Mesothelial cell of epicardium (in vitro differentiated cells): ENCODE measurements around the gene HPN. TPM values are rescaled to one million over a fixed set of nuclear protein-coding genes. Genes with fewer than 3 reads are reported as not detected.
A peak's percentile ranks its signal among the peaks of the same experiment; 100 is the strongest.

Experiments
- DNase-seq, 2 experiments: peaks; one replicate each; pipeline ENCODE4 v3.0.0; 2021; ENCODE audit warnings: low spot score in 2 of 2; ENCODE audit not compliant: unreplicated experiment in 2 of 2
- H3K27ac Mint-ChIP-seq: 2 replicates; pipeline ENCODE4 v1.8.0; 2021; ENCODE audit warnings: mixed read lengths
- H3K27me3 Mint-ChIP-seq: 2 replicates; pipeline ENCODE4 v1.8.0; 2021; ENCODE audit warnings: low read depth, mixed read lengths
- H3K36me3 Mint-ChIP-seq: 2 replicates; pipeline ENCODE4 v1.8.0; 2021; ENCODE audit warnings: mixed read lengths
- H3K4me1 Mint-ChIP-seq: 2 replicates; pipeline ENCODE4 v1.8.0; 2021; ENCODE audit warnings: mixed read lengths
- H3K4me3 Mint-ChIP-seq: 2 replicates; pipeline ENCODE4 v1.8.0; 2021; ENCODE audit warnings: mild to moderate bottlenecking, moderate library complexity, mixed read lengths
- H3K9me3 Mint-ChIP-seq: 2 replicates; pipeline ENCODE4 v1.8.0; 2021; ENCODE audit warnings: mixed read lengths
- total RNA-seq: library from RNA; stranded (reverse); gene quantifications from 3 replicates; pipeline ENCODE4 v1.2.1, GENCODE V29; 2021
- TF ChIP-seq, protein P1 (sequence below): fragments of 200-600 bp; sonication (generic); IDR thresholded peaks from one replicate; pipeline ENCODE4 v1.5.0; 2021; ENCODE audit warnings: antibody characterized with exemption; ENCODE audit not compliant: unreplicated experiment

HPN gene
- total RNA-seq, 1 donor from 2014 or later = 21.3 TPM

GRCh38 chr19:35115177-35115951 lies 73.8 kb downstream of the HPN start, which contains the start of gene FXYD3:
FXYD3 (plus strand) TSS chr19:35115823; CDS start chr19:35119377, 3,554 bp downstream.
- H3K9me3 Mint-ChIP-seq = no peaks in the 10 kb centered on the region
- H3K27me3 Mint-ChIP-seq = peaks cover 4% of the 10 kb centered on the region
- no peak for DNase-seq
- H3K4me3 Mint-ChIP-seq = peak within 1 kb of the TSS; percentile 70
- peaks cover 26% of the 10 kb centered on the region for H3K4me1 Mint-ChIP-seq
- no peaks in the 10 kb centered on the region for H3K36me3 Mint-ChIP-seq
- TF ChIP-seq, protein P1, sequence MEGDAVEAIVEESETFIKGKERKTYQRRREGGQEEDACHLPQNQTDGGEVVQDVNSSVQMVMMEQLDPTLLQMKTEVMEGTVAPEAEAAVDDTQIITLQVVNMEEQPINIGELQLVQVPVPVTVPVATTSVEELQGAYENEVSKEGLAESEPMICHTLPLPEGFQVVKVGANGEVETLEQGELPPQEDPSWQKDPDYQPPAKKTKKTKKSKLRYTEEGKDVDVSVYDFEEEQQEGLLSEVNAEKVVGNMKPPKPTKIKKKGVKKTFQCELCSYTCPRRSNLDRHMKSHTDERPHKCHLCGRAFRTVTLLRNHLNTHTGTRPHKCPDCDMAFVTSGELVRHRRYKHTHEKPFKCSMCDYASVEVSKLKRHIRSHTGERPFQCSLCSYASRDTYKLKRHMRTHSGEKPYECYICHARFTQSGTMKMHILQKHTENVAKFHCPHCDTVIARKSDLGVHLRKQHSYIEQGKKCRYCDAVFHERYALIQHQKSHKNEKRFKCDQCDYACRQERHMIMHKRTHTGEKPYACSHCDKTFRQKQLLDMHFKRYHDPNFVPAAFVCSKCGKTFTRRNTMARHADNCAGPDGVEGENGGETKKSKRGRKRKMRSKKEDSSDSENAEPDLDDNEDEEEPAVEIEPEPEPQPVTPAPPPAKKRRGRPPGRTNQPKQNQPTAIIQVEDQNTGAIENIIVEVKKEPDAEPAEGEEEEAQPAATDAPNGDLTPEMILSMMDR = no peak
- H3K27ac Mint-ChIP-seq = no peak within 1 kb of the TSS

Other genes starting within 250 kb of the HPN start
- gene ZNF30, start 114.8 kb upstream of the HPN start, total RNA-seq = 4.7 to 5.8 TPM (median 4.8 TPM) in 3 replicates
- 9.2 to 9.6 TPM (median 9.3 TPM) in 3 replicates for gene ZNF792, start 77.5 kb upstream of the HPN start, total RNA-seq
- 123 to 130 TPM (median 129 TPM) in 3 replicates for gene GRAMD1A, start 41.4 kb upstream of the HPN start, total RNA-seq
- 2.2 to 2.8 TPM (median 2.7 TPM) in 3 replicates for gene SCN1B, start 11.3 kb upstream of the HPN start, total RNA-seq
- gene FXYD3, start 74.1 kb downstream of the HPN start, total RNA-seq = 5.5 to 8.3 TPM (median 6.6 TPM) in 3 replicates
- gene LGI4, start 93.3 kb downstream of the HPN start, total RNA-seq = 1.1 to 2.0 TPM (median 1.4 TPM) in 3 replicates
- gene FXYD1, start 97.1 kb downstream of the HPN start, total RNA-seq = 2.8 to 4.3 TPM (median 3.6 TPM) in 3 replicates
- gene FXYD7, start 101.5 kb downstream of the HPN start, total RNA-seq = 0.41 to 1.3 TPM (median 0.69 TPM) in 3 replicates
- gene FXYD5, start 113.0 kb downstream of the HPN start, total RNA-seq = 23.1 to 27.0 TPM (median 24.7 TPM) in 3 replicates
- not detected in 3 replicates for gene FAM187B, start 187.0 kb downstream of the HPN start, total RNA-seq
- 48.9 to 54.7 TPM (median 51.9 TPM) in 3 replicates for gene LSR, start 207.3 kb downstream of the HPN start, total RNA-seq
- 135 to 154 TPM (median 137 TPM) in 3 replicates for gene USF2, start 227.2 kb downstream of the HPN start, total RNA-seq
- 1.2 to 1.6 TPM (median 1.4 TPM) in 3 replicates for gene HAMP, start 240.8 kb downstream of the HPN start, total RNA-seq